GM21447 (cell line): Measurements from ENCODE around the gene CAPN11.
A peak's percentile ranks its signal among the peaks of the same experiment; 100 is the strongest.
"Not testable (repeated sequence)": the region's sequence is repeated elsewhere in the genome, so short reads cannot be mapped to it uniquely, and the experiment has no call there.

Experiments used
- ATAC-seq: cut with Tn5 transposase; IDR thresholded peaks from one replicate; pipeline ENCODE4 v1.9.1; 2021; ENCODE audit not compliant: unreplicated experiment

Gene CAPN11

GRCh38 chr6:44129841-44130322 is 28.7 kb upstream of the CAPN11 start:
- ATAC-seq: no peak

- ATAC-seq: no peak
These were observed 26.7 kb upstream of the CAPN11 start for GRCh38 chr6:44131892-44132291.

GRCh38 chr6:44132476-44132875 is 26.1 kb upstream of the CAPN11 start:
- no peak for ATAC-seq

GRCh38 chr6:44133003-44133931 is 25.4 kb upstream of the CAPN11 start:
- ATAC-seq: no peak

- no peak for ATAC-seq
These were observed 24.5 kb upstream of the CAPN11 start for GRCh38 chr6:44133981-44134711.

- no peak for ATAC-seq
These were observed 23.4 kb upstream of the CAPN11 start for GRCh38 chr6:44135173-44135758.

- ATAC-seq: no peak
These were observed 22.7 kb upstream of the CAPN11 start for GRCh38 chr6:44135875-44136274.

GRCh38 chr6:44138717-44139350 is 19.8 kb upstream of the CAPN11 start:
- no peak for ATAC-seq

GRCh38 chr6:44139351-44139743 is 19.3 kb upstream of the CAPN11 start:
- no peak for ATAC-seq

GRCh38 chr6:44142835-44143234 is 15.8 kb upstream of the CAPN11 start:
- no peak for ATAC-seq

- no peak for ATAC-seq
These were observed 14.9 kb upstream of the CAPN11 start for GRCh38 chr6:44143731-44144130.

GRCh38 chr6:44144536-44144935 is 14.1 kb upstream of the CAPN11 start:
- ATAC-seq: not testable (repeated sequence)

GRCh38 chr6:44145839-44146238 is 12.8 kb upstream of the CAPN11 start:
- no peak for ATAC-seq

- ATAC-seq: no peak
These were observed 11.9 kb upstream of the CAPN11 start for GRCh38 chr6:44146685-44147084.

GRCh38 chr6:44147256-44147655 is 11.4 kb upstream of the CAPN11 start:
- no peak for ATAC-seq

- no peak for ATAC-seq
These were observed 10.3 kb upstream of the CAPN11 start for GRCh38 chr6:44148306-44148705.

GRCh38 chr6:44149369-44150012 is 9.1 kb upstream of the CAPN11 start:
- no peak for ATAC-seq

GRCh38 chr6:44150317-44150917 is 8.2 kb upstream of the CAPN11 start:
- no peak for ATAC-seq

- peak; percentile 65 for ATAC-seq
These were observed 7.1 kb upstream of the CAPN11 start for GRCh38 chr6:44151348-44152108.

GRCh38 chr6:44152109-44152461 is 6.5 kb upstream of the CAPN11 start:
- ATAC-seq: no peak
